ENCODE results near the gene MBOAT7.

MBOAT7 gene

GRCh38 chr19:54160182-54160811 is 29.1 kb downstream of the MBOAT7 start:
- peak overlapping the region; percentile 73 for H3K4me3 ChIP-seq (ENCODE audit: low read depth, low read length)
- TF ChIP-seq, protein P1, sequence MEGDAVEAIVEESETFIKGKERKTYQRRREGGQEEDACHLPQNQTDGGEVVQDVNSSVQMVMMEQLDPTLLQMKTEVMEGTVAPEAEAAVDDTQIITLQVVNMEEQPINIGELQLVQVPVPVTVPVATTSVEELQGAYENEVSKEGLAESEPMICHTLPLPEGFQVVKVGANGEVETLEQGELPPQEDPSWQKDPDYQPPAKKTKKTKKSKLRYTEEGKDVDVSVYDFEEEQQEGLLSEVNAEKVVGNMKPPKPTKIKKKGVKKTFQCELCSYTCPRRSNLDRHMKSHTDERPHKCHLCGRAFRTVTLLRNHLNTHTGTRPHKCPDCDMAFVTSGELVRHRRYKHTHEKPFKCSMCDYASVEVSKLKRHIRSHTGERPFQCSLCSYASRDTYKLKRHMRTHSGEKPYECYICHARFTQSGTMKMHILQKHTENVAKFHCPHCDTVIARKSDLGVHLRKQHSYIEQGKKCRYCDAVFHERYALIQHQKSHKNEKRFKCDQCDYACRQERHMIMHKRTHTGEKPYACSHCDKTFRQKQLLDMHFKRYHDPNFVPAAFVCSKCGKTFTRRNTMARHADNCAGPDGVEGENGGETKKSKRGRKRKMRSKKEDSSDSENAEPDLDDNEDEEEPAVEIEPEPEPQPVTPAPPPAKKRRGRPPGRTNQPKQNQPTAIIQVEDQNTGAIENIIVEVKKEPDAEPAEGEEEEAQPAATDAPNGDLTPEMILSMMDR (IDR thresholded peaks at IDR 0.05; ENCODE audit: low read depth, low read length) = no peak

DNA sequence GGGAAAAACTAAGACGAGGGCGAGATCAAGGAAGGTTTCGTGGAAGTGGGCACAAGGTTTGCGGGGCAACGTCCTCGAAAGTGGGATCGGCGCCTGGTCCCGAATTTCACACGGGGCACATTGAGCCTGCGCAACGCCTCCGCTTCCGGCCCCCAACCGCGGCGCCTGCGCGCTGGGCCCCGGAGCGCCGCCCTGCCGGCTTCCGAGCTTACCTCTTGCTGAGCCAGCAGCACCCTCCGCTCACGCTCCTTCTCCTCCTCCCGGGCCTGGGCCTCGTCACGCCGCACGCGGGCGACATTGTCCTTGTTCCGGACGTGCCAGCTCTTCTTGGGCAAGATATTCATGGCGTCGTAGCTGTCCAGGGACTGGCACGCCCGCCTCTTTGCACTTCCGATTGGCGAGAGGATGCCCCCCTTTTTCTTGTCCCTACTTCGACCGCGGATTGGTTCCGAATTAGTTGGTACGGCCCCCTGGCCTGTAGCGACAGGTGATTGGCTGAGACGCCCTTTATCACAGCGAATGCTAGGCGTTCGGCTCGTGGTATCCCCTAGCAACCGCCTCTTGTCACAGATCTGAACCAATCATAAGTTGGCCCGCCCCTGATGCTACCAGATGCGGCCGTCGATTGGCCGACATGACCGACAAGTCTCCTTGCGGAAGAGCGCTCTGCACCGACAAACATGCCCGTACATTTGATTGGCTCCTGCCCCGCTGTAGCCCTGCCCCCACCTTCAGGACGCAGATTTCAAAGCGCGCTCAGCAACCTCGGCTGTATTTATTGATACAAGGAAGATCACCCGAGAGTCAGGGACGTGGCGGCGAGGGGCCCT is 29.8 kb downstream of the MBOAT7 start, which contains the start of gene LENG1:
Gene LENG1, minus strand, starts transcription at position 370 of the 830 bp plus-strand sequence. Its CDS starts 26 bp downstream, at position 344.
- H3K4me3 ChIP-seq (ENCODE audit: low read depth, low read length) = peak within 1 kb of the TSS; percentile 73
- TF ChIP-seq, protein P1 (IDR thresholded peaks at IDR 0.05; ENCODE audit: low read depth, low read length) = 0 out of 2 replicates have a peak, but pooled peaks have one; percentile 6

GRCh38 chr19:54158812-54159351 is 30.5 kb downstream of the MBOAT7 start:
- H3K4me3 ChIP-seq (ENCODE audit: low read depth, low read length) = peak overlapping the region; percentile 68
- TF ChIP-seq, protein P1 (IDR thresholded peaks at IDR 0.05; ENCODE audit: low read depth, low read length) = no peak

- H3K4me3 ChIP-seq (ENCODE audit: low read depth, low read length) = no peak overlapping the region
- TF ChIP-seq, protein P1 (IDR thresholded peaks at IDR 0.05; ENCODE audit: low read depth, low read length) = no peak
Measured at GRCh38 chr19:54156953-54157352, 32.4 kb downstream of the MBOAT7 start.

DNA sequence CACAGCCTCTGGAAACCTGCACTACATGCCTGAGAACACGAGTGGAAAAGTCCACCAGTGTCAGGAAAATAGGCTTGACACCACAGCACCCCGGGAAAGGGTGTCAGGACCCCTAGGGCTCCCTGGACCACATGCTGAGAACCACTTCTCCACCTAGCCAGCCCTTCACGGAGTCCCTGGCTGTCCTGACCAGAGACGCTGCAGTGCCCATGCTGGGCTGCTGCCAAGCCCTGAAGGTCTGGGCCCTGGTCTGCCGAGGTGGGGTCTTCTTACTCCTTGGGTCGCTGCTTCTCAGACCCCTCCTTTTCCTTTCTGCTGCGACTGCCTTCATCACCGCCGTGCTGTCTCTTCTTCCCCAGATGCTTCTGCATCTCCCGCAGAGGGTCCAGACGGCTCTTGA is 32.9 kb downstream of the MBOAT7 start:
- H3K4me3 ChIP-seq (ENCODE audit: low read depth, low read length) = no peak overlapping the region
- TF ChIP-seq, protein P1 (IDR thresholded peaks at IDR 0.05; ENCODE audit: low read depth, low read length) = no peak

- no peak overlapping the region for H3K4me3 ChIP-seq (ENCODE audit: low read depth, low read length)
Measured at GRCh38 chr19:54155694-54156093, 33.7 kb downstream of the MBOAT7 start.

More at GRCh38 chr19:54155694-54156093, 33.7 kb downstream of the MBOAT7 start:
- TF ChIP-seq, protein P1 (IDR thresholded peaks at IDR 0.05; ENCODE audit: low read depth, low read length) = no peak
